Stimulated activated effector memory CD8-positive, alpha-beta T cell treated with anti-CD3 and anti-CD28 coated beads, Interleukin-12 subunit alpha, Interleukin-12 subunit beta, amount 100 ng/mL, for 72 hours (primary cell): ENCODE data around the gene CACNA1I.

Experiments used
- ATAC-seq: fragments of 150-1000 bp; cut with Tn5 transposase; 2 replicates; pipeline ENCODE4 v1.10.0; 2021
- DNase-seq, 2 donors: peaks; one replicate each; pipeline ENCODE4 v3.0.0; 2021 to 2022; ENCODE audit warnings: low spot score in 2 of 2
- H3K27ac Mint-ChIP-seq: one replicate; pipeline ENCODE4 v1.8.0; 2022; ENCODE audit warnings: mild to moderate bottlenecking, mixed read lengths
- H3K36me3 Mint-ChIP-seq: one replicate; pipeline ENCODE4 v1.8.0; 2022; ENCODE audit warnings: mild to moderate bottlenecking, mixed read lengths
- H3K4me1 Mint-ChIP-seq: one replicate; pipeline ENCODE4 v1.8.0; 2022; ENCODE audit warnings: mixed read lengths
- H3K4me3 Mint-ChIP-seq: one replicate; pipeline ENCODE4 v1.8.0; 2022; ENCODE audit warnings: mild to moderate bottlenecking, mixed read lengths
- H3K9me3 Mint-ChIP-seq: one replicate; pipeline ENCODE4 v1.8.0; 2022; ENCODE audit warnings: mixed read lengths

Gene CACNA1I

DNA sequence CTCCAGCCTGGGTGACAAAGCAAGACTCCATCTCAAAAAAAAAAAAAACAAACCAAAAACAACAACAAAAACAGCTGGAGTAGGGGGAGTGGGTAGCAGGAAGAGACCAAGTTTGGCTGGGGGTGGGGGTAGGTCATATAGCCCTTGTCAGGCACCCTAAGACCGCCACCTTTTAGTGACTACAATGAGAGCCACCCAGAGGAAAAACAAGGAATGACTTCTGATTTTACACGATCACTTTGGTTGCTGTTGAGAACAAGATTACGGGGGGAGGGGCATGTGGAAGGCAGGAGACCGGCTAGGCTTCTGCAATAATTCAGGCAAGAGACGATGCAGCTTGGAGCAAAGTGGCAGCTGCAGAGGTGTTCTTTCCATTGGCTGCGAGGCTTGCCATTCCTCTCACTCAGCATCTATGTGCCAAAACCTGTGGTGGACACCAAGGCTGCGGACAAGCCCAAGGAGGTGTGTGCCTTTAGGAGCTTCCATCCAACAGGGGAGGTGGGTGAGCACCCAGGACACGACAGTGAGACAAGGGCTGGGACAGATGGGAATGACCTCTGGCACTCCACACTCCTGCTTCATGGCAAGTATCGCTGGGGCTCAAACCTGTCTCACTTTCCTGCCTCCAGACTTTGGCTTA is 39.7 kb upstream of the CACNA1I start:
- Mint-ChIP-seq H3K27ac (peak overlapping the region; percentile 95), H3K9me3 (no peaks in the 10 kb centered on the region), H3K36me3 (peaks cover 68% of the 10 kb centered on the region), H3K4me1 (peaks cover 63% of the 10 kb centered on the region), H3K4me3 (peak overlapping the region; percentile 92)
- DNase-seq (no peak), ATAC-seq (no peak)

DNA sequence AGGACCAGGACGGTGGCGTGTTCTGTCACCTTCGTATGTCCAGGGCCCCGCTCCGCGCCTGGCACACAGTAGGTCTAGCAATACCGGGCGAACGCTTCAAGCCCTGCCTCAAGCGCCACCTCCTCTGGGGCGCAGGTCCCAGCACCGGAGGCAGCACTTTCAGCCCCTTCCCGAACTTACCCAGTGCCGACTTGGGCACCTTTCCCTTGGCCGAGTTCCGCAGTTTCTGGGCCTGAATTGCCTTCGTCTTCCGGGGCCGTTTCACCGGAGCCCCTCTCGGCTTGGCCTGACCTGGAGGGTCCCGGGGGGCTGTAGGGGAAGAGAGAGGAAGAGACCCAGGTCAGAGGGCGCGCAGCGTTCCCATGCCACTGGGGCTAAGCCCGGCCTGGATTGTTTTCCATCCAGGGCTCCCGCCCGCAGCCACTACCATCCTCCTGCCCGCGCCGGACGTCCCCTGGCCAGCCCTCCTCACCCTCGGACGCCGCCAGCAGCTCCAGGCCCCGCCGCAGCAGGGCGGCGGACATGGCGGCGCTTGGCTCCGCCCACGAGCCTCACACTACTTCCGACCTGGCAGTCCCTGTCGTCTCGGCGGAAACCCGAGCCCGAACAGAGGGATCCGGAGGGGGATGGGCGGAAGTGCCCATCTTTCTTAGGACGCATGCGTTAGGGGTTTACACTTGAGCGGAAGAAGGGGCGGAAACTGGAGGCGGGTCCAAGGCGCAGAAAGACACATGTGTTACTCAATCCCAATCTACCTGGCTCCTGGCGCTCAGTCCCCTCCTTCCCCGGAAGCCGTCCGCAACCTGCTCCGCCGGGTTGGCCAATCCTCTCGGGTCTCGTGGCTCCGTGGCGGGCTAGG is 38.1 kb upstream of the CACNA1I start, which contains the start of gene RPS19BP1:
RPS19BP1 (minus strand) TSS at position 534 of the 859 bp plus-strand sequence; CDS start at position 524, 10 bp downstream.
- Mint-ChIP-seq H3K27ac (peak within 1 kb of the TSS; percentile 95), H3K4me3 (peak within 1 kb of the TSS; percentile 92), H3K4me1 (peaks cover 49% of the 10 kb centered on the region), H3K9me3 (no peaks in the 10 kb centered on the region), H3K36me3 (peaks cover 55% of the 10 kb centered on the region)
- ATAC-seq (peak; percentile 88), DNase-seq (peak; percentile 92 to 99)

DNA sequence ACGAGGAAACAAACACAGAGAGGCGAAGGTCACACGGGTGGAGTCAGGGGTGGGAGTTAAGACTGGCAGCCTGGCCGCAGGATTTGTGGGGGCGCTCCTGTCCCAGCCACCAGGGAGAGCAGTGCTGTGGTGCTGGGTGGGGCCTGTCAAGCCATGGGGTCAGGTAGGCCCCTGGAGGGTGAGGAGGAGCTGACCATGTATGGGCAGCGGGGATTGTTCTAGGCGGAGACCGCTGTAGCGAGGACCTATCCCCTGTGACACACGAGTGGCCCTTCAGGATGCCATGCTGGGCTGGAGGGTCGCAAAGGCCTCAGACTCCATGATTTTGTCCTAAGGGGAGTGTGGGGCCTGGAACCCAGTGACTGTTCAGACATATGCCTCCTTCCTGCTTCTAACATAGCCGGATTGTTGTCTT is 36.5 kb upstream of the CACNA1I start:
- Mint-ChIP-seq H3K9me3 (no peaks in the 10 kb centered on the region), H3K27ac (no peak overlapping the region), H3K4me3 (no peak overlapping the region), H3K36me3 (peaks cover 39% of the 10 kb centered on the region), H3K4me1 (peaks cover 32% of the 10 kb centered on the region)
- ATAC-seq (no peak), DNase-seq (no peak)

DNA sequence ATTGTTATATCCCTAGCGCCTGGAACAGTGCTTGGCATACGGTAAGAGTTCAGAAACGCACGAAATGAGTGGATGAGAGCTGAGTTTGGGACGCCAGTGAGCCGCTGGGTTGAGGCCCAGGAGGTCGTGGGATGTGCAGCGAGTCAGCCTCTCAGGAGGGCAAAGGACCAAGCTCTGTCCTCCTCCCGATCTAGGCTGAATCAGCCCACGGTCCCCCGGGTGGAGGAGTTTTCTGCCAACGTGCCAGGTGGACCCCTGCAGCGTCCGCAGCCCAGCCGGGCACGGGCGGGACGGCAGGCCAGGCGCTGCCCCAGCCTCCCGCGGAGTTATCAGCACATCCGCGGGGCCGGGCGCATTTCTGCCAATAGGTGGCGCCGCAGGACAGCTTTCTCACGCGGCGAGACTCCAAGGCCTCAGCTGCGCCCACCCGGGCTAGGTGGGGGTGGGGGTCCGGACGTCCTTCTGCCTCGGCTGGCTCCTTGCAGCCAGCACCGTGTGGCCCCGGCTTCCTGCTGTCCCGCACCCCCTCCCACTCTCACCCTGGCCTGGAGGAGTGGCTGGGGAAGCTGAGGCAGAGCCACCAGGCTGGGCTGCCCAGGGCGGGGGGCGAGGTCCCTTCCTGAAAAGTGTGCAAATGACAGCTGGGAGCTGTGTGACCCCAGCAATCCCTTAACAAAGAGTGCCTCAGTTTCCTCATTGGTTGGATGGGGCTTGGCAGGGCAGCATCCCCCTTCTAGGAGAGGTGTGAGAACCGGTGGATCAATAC is 35.8 kb upstream of the CACNA1I start:
- peak; percentile 48 for ATAC-seq
- Mint-ChIP-seq H3K9me3 (no peaks in the 10 kb centered on the region), H3K36me3 (peaks cover 32% of the 10 kb centered on the region), H3K4me3 (no peak overlapping the region), H3K27ac (no peak overlapping the region), H3K4me1 (peaks cover 25% of the 10 kb centered on the region)
- DNase-seq = peak; percentile 91 to 95

DNA sequence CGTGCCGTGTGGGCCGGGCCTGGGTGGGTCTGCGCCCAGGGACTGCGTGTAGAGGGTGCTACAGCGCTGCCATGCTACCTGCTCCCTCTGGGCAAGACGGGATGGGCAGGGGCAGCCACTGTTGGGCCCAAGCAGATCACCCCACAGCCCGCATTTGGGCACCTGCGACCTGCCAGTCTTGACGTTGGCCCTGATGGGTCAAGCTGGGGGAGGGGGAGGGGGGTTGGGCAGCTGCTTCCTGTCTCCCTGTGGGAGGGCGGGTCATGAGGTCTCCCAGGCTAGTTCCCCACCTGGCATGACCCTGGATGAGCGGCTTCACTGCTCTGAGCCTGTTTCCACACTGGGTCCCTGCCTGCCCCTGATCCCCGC is 35.2 kb upstream of the CACNA1I start:
- Mint-ChIP-seq H3K36me3 (peaks cover 26% of the 10 kb centered on the region), H3K27ac (no peak overlapping the region), H3K9me3 (no peaks in the 10 kb centered on the region), H3K4me1 (peaks cover 20% of the 10 kb centered on the region), H3K4me3 (no peak overlapping the region)
- ATAC-seq (no peak), DNase-seq (no peak)

DNA sequence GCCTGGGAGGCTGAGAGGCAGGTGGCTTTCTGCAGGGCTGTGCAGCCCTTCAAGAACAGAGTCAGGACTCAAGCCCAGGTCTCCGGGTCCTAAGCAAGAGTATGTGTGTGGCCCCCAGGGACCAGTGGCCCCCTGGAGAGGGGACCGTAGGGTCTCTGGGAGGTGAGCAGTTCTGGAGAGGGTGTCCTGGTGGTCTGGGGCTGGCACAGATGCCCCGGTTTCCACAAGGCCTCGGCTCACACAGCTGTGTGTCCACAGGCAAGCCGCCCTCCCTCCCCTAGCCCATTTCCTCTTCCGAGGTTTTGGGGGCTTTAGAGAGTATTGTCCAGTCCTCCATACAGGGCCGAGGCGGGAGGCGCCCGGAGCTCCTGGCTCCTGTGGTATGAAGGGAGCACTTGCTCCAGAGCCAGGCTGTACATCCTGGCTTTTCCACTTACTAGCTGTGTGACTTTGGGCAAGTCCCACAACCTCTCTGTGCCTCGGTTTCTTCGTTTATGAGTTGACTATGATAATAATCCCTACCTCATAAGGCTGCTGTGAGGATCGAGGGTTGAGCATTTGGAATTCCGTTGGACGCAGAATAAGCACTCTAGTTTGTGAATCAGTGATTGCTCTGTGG is 34.6 kb upstream of the CACNA1I start:
- ATAC-seq (no peak), DNase-seq (no peak)
- no peaks in the 10 kb centered on the region for H3K9me3 Mint-ChIP-seq
- no peak overlapping the region for H3K27ac Mint-ChIP-seq
- peaks cover 20% of the 10 kb centered on the region for H3K36me3 Mint-ChIP-seq
- peaks cover 14% of the 10 kb centered on the region for H3K4me1 Mint-ChIP-seq
- H3K4me3 Mint-ChIP-seq = no peak overlapping the region

DNA sequence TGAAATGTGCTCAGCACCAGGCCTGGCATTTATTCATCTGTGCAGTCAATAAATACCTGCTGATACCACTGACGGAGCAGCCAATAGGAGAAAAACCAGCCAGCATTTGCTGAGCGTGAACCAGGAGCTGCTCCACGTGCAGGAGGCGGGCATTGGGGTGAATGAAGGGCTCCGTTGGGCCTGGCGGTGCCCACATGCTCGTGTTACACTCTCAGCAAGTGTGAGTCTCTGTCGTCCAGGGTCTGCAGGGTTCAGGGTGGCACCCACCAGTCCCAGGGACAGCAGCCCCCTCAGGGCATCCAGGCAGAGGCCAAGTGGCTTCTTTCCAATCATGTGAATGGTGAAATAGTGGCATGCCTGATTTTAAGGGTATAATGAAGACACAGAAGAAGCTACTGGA is 33.8 kb upstream of the CACNA1I start:
- H3K9me3 Mint-ChIP-seq = no peaks in the 10 kb centered on the region

DNA sequence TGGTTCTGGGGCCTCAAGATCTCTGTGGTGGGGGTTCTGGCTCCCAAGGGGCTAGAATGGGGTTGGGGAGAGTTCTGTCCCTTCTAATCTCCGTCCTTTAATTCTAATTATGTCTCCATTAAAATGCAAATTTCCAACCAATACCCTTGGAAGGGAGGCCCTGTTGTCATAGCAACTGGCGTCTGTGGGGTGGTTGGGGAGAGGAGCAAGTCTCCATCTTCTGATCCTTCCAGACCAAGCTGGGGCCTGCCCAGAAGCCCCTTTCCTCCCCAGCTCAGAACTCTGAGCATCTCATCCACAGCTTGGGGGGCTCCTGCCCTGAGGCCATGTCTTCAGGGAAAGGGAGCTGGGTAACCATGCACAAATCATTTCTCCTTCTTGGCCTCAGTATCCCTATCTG is 32.6 kb upstream of the CACNA1I start:
- ATAC-seq (no peak), DNase-seq (no peak)
- Mint-ChIP-seq H3K27ac (no peak overlapping the region), H3K4me3 (no peak overlapping the region), H3K4me1 (no peaks in the 10 kb centered on the region), H3K36me3 (no peaks in the 10 kb centered on the region), H3K9me3 (no peaks in the 10 kb centered on the region)

More for the DNA sequence above, 33.8 kb upstream of the CACNA1I start:
- ATAC-seq (no peak), DNase-seq (no peak)
- Mint-ChIP-seq H3K36me3 (peaks cover 12% of the 10 kb centered on the region), H3K27ac (no peak overlapping the region), H3K4me3 (no peak overlapping the region), H3K4me1 (peaks cover 6% of the 10 kb centered on the region)

DNA sequence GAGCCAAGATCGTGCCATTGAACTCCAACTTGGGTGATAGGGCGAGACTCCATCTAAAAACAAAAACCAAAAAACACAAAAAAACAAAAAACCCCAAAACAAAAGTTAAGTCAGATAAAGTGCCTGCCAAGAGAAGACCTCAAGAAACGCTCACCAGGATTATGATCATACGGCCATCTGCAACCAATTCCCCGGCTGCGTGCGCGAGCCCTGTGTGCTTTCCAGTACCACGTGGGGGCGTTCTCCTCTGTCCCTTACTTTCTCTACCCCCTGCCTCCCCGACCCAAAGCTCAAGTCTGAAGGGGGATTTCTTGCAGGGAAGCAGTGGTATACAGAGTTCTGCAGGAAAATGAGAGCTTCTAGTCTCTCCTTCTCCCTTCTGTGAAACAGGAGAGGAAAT is 27.5 kb upstream of the CACNA1I start:
- H3K36me3 Mint-ChIP-seq = no peaks in the 10 kb centered on the region
- H3K4me3 Mint-ChIP-seq = no peak overlapping the region
- H3K9me3 Mint-ChIP-seq = no peaks in the 10 kb centered on the region
- no peak overlapping the region for H3K27ac Mint-ChIP-seq
- H3K4me1 Mint-ChIP-seq = peaks cover 29% of the 10 kb centered on the region
- DNase-seq = no peak
- no peak for ATAC-seq

DNA sequence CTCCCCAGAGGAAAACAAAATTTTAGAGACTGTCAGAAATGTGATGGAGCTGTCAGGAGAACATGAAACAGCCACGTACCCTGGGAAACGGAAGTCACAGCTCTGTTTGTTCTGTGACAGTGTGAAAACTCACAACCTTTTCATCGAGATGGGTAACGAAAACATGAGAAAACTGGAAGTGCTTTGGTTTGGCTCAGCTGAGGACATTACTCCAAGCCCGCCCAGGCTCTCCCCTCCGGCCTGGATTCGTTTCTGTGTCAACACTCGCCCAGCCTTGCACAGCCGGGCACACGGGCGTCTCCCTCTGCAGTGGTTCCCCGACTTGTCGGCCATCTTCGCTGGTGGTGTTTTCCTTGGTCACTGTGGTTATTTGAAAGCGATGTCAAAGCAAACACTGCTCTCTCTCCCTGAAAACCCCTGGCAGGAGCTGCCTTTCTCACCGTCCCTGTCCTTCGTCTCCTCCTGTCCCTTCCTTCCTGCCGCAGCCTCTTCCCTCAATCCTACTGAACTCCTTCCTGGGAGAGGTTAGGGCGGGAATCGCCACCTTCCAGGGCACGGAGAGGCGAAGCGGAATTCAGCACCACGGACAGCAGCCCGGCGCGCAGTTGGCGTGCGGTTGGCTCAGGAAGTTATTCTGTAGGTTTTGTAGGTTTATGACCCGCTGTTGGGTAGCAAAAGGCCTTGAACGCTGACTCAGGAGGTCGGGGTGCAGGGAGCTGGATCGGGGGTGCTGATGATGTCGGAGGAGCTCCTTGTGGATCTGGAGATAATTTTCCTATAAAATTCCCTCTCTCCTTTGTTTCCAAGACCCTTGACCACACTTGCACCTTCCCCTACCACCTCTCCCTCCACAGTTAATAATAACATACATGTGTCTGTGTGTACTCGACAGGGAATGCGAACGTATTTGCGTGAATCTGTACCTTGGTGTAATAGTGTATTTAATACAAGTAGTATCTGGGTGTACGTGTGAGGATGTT is 24.9 kb upstream of the CACNA1I start:
- ATAC-seq = peak; percentile 67
- Mint-ChIP-seq H3K36me3 (no peaks in the 10 kb centered on the region), H3K4me3 (peak overlapping the region; percentile 66), H3K27ac (no peak overlapping the region), H3K4me1 (peaks cover 29% of the 10 kb centered on the region), H3K9me3 (no peaks in the 10 kb centered on the region)
- peak; percentile 64 to 86 for DNase-seq

DNA sequence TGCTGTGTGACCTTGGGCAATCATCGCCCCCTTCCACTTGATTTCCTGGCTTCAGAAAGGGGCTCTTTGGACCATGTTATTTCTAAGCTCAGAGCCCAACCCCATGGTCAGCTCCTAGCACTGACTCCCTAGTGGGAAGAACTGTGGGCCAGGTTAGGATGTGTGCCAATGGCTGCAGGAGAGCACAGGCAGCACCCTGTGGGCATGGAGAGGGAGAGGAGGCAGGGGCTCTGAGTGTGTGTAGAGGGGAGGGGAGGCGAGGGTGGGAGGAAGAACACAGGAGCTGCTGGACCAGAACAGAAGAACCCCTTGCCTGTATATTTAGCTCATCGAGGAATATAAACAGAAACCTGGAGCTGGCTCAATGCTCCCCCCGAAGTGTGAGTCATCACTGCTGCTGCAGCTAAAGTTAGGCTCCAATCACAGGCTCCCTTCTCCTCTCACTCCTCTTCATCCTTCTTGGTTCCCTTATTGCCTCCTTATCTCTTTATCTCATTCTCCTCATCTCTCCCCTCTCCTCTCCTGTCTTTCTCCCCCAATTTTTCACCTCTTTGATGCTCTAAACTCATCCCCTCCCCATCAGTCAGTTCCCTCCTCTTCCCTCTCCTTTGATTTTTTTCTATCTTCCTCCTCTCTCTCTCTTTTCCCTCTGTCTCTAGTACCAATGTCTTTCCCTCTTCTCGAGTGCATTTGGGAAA is 23.5 kb upstream of the CACNA1I start:
- H3K4me3 Mint-ChIP-seq = no peak overlapping the region
- no peaks in the 10 kb centered on the region for H3K9me3 Mint-ChIP-seq
- no peak overlapping the region for H3K27ac Mint-ChIP-seq
- no peaks in the 10 kb centered on the region for H3K36me3 Mint-ChIP-seq
- H3K4me1 Mint-ChIP-seq = peaks cover 29% of the 10 kb centered on the region
- no peak for DNase-seq
- no peak for ATAC-seq

DNA sequence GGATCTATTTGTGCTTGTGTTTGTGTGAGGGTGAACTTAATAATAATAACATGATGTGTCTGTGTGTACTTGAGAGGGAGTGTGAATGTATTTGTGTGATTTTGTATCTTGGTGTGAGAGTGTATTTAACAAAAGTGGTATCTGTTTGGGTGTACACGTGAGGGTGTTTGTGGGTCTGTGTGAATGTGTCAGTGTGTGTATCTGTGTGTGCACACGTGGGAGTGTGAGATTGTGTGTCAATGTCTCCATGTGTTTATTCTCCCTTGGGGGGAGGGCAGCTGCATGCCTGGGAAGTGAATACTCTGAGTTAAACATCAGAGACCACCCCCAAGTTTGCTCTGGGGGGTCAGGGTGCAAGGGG is 23.0 kb upstream of the CACNA1I start:
- Mint-ChIP-seq H3K27ac (no peak overlapping the region), H3K4me3 (no peak overlapping the region), H3K36me3 (no peaks in the 10 kb centered on the region), H3K4me1 (peaks cover 29% of the 10 kb centered on the region), H3K9me3 (no peaks in the 10 kb centered on the region)
- DNase-seq = no peak
- no peak for ATAC-seq

DNA sequence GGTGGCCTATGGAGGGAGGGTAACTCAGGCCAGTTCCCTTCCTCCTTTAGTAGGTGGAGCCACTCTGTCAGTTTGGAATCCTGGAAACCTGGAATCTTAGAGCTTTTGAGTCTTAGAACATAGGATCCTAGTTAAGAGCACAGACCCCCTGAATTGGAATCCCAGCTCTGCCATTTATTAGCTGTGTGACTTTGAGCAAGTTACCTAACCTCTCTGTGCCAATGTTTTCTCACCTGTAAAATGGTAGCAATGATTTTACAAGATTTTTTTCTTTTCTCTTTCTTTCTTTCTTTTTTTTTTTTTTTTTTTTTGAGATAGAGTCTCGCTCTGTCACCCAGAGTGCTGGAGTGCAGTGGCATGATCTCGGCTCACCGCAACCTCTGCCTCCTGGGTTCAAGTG is 17.1 kb upstream of the CACNA1I start:
- Mint-ChIP-seq H3K9me3 (no peaks in the 10 kb centered on the region), H3K27ac (no peak overlapping the region), H3K36me3 (peaks cover 6% of the 10 kb centered on the region), H3K4me3 (no peak overlapping the region), H3K4me1 (peaks cover 7% of the 10 kb centered on the region)
- ATAC-seq (no peak), DNase-seq (no peak)

DNA sequence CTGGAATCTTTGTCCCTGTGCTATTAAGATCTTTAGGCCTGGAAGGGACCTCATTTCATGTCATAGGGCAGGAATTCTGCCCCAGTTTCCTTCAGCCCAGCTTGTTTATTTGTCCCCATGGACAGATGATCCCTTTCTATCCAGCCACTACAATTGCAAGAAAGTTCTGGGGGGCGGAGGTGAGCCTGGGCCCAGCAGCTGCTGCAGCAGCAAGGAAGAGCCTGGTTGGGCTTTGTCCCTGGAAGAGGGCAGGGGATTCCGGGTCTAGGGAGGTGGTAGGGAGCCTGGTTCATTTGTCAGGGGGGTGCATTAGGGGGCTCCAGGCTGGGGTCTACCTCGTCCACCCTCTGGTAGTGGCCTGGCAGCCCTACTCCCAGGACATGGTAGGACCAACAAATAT is 16.4 kb upstream of the CACNA1I start:
- Mint-ChIP-seq H3K4me3 (no peak overlapping the region), H3K9me3 (no peaks in the 10 kb centered on the region), H3K4me1 (peaks cover 7% of the 10 kb centered on the region), H3K27ac (no peak overlapping the region), H3K36me3 (peaks cover 6% of the 10 kb centered on the region)
- no peak for ATAC-seq
- no peak for DNase-seq
